CD1c-positive myeloid dendritic cell (primary cell): ENCODE data around the gene SLC12A3.

Source experiments
- DNase-seq: peaks from one replicate; pipeline ENCODE4 v3.0.0-alpha.2; 2016; ENCODE audit errors: extremely low spot score

Gene SLC12A3

GRCh38 chr16:56847173-56847910 is 17.7 kb upstream of the SLC12A3 start:
- DNase-seq: peak; percentile 45

DNA sequence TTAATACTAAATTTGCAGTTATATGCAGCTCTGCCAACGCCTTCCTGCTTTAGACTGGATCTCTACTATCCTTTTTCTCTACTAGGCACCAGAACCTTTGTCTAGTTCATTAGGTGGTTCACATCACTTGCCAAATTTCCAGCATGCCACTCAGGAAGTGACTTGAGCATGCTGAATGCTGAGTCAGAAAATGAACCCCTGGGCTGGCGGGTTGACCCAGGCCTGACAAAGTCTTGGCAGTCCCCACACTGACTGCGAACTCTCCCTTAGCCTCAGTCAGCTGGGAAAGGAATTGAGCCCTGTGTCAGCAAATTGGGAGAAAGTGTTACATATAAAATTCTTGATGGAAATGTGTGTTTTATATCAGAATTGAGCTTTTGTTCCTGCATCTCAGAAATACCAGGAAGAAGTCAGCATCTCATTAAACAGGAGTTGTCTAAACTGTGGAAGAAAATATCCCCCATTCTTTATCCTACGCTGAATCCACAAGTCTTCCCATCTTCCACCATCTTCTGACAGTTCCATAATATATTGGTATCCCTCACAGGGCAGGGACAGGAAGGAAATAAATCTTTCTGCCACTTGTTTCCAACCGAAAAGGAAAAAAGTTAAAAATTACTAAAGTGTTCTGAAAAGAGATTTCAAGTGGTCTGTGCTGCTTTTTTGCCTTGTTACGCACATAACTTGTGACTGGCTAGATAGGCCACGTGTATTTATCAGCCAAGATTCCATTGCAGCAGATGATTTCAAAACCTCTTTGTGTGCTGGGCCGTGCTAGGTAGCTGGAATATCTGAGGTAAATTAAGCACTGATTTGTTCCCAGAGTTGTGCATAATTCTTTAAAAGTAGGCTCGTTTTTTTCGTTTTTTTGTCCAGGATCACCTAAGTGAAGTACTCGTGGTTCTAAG is 16.7 kb upstream of the SLC12A3 start:
- DNase-seq: no peak

DNA sequence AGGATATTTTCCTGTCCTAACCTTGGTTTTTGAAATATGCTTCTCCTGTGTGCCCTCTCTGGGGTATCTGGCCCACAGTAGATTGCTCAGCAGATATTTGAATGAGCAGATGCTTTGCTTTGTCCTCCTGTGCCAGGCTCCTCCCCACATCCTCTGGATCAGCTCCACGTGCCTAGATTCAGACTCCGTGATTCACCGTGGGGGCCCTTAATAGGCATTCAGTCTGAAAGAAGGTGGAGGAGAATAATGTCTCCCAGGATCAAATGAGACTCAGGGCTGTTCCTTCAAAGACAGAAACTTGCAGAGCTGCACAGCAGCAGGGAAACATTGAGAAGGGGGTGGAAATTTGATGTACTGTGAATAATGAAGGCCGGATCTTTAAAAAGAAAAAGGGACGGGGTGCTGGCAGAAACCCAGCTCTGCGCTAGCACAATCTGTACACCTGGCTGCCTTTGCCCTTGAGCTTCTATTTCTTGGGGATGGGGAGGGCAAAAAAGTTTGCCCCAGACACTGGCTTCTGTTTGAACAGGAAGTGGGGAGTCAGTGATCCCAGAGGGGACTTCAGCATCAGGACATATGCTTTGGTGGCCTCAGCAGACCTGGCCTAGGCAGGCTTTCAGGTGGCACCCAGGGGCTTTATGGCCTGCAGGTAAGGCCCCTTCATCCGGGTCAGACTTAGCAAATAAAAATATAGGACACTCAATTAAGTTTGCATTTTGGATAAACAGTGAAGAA is 15.9 kb upstream of the SLC12A3 start:
- DNase-seq: no peak

DNA sequence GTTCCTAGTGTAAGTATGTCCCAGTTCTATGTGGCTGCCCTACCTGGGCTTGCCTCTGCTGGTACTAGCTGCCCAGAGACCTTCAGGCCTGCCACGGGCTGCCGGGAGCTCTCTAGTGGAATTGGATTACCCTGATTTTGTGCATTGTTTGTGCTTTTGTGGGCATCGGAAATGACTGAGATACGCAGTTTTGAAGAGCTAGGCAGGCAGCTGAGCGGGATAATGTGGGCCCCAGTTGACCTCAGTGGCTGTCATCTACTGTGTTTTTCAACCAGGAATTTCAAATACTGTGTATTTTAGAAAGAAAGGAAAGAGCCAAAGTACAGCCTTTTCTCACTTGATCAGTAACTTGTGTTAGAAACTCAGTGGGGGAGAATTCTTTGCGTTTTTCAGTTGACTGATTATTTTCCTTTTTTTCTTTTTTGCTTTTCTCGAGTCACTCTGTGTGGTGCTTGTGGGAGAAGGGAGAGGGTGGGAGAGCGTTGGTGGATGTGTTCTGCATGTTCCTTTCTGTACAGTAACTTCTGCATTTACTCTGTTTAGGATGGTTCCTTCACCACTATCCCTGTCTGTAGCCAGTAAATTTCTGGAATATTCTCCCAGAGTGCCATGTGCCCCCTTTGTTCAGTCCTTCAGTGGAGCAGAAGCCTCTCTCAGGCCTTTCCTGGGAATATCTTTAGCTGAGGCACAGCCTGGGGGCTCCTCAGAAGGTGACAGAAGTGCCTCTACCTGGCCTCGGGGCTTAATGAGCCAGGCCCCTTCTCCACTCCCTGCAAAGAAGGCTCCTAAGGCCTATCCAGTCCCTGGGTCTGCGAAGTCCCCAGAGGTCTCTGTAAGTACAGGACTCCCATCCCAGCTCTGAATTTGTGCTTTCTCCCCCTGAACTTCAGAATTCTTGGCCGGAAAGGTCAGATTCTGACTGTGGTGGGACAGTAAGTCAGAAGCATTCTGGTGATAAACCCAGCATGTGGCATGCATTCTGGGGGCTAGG is 15.0 kb upstream of the SLC12A3 start:
- peak; percentile 20 for DNase-seq

GRCh38 chr16:56851671-56852400 is 13.2 kb upstream of the SLC12A3 start:
- DNase-seq: no peak

DNA sequence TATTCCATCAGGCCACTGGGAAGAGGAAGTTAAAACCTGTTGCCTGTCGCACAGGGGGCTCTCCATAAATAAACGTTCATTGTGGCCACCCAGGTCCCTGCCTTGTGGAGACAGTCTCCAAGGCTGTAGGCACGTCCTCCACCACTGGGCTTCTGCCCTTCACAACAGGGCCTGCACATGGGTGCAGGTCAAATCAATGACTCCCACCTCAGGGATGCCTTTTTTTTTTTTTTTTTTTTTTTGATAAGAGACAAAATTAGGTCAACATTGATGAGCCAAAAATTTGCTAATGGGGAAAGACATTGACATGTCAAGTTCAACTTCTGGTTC is 12.6 kb upstream of the SLC12A3 start:
- DNase-seq: peak; percentile 21

GRCh38 chr16:56852968-56853367 is 12.0 kb upstream of the SLC12A3 start:
- DNase-seq: no peak

GRCh38 chr16:56855201-56855600 is 9.8 kb upstream of the SLC12A3 start:
- no peak for DNase-seq

DNA sequence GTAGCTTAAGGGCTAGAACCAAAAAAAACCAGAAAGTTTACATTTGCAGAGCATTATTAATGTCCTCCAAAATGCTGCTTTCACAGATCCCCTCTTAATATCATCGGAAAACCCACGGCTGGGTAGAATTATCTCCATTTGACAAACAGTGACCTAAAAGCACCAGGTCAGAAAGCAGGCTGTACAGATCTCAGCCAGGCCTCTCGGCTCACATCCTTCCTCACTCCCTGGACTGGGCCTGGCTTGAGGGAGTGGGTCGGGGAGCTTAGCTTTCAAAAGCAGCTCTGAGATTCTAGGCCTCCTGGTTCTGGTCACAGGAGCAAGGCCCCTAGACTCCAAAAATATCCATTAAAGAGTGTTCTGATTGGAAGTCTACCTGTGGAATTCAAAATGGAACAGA is 9.1 kb upstream of the SLC12A3 start:
- no peak for DNase-seq

DNA sequence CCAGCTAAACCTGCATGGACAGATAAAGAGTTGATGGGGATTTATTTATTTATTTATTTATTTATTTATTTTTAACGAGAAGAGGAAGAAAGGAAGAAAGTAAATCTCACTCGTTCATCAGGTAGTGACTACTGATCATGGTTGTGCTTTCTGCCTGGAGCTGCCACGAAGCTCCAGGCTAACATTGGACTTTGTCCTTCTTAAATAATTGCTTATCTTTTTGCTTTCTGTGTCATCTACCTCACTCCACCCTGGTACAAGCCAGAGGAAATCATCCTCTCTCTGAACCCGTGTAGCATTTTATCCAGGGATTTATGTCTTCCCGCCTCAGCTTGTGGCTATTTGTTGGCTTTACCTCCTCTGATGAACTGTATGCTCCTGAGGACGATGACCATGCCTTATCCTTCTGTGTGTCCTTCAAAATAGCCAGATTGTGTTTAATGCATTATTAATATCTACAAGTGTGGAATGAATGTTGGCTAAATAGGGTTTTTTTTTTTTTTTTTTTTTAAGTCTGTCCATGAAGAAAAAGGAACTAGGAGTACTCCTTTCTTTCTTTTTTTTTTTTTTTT is 8.0 kb upstream of the SLC12A3 start:
- DNase-seq: no peak

DNA sequence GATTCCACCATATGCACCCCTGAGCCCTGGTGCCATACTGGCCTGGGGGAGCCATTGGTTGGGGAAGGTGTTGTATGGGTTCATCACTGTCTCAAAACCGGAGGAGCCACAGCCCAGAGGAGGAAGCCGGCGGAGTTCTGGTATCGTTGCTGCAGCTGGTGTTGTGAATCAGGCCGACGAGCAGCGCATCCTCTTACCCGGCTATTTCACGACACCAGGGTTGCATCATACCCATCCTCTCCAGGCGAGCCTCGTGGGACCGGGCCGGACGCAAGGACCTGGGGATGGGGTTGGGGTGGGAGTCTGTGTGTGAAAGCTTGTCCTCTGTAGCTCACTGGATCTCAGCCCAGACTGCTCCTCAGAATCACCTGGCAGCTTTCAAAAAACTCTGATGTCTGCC is 6.6 kb upstream of the SLC12A3 start:
- peak; percentile 53 for DNase-seq

DNA sequence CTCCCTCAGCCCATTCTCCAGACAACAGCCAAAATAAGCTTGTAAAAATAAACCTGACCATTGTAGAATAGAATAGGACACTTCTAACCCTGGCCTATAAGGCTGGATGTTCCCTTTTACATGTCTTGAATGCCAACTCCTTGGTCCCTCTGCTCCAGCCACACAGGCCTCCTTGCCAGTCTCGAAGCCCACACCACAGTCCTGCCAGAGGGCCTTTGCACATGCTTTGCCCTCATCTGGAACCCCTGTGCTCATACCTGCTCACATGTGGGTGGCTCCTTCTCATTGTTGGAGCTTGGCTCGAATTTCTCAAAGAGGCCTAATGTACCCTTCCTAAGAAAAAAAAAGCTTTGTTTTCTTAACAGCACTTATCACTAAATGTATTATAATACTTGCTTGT is 5.4 kb upstream of the SLC12A3 start:
- no peak for DNase-seq

DNA sequence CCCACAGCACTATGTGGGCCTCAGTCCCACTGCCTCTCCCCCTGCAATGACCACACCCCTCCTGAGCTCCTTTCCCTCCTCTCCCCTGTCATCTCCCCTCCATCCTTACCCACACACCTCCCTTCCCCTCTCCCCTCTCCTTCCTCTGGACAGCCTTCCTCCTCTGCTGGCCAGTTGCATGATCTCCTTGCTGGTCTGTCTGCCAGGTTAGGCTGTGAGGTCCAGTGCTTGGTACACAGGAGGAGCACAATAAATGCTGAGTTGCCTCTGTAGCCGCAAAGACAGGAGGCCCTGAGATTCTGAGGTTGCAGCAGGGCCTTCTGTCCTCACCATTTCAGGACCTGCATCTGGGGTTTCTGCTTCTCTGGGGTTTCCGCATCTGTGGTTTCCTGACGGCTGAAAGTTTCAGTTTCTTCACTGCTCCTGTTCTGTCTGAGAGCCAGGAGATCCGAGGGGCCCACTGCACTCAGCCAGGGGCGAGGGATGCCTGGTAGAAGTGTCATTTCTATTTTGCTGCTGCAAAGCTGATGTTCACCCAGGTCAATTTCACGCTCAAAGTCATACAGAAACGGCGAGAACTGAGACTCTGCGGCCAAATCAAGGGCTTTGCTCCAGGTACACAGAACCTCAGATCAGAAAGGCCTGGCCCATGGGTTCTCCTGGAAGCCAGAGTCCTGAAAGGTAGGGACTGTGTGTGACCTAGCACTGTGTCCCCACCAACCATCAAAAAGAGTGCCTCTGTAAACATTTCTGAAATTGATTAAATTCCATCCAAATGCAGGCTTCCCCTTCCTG is 4.6 kb upstream of the SLC12A3 start:
- DNase-seq: peak; percentile 33

- DNase-seq: no peak
Measured at GRCh38 chr16:56861092-56861610, 3.9 kb upstream of the SLC12A3 start.

DNA sequence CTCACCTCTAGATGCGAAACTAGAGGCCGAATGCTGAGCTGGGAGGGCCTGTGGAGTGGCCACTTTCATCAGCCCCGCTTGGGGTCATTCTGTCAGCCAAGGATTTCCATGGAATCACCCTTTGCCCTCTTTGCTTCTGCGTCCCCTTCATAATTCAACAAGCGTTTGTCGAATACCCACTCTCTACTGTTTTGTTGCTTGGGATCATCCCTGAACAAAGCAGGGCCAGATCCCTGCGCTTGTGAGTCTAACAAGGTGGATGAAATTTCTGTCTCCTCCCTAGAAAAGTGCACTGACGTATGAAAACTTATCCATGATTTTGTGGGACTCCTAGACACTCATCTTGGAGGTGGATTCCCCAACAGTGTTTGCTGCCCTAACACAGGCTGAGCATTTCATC is 3.3 kb upstream of the SLC12A3 start:
- no peak for DNase-seq

DNA sequence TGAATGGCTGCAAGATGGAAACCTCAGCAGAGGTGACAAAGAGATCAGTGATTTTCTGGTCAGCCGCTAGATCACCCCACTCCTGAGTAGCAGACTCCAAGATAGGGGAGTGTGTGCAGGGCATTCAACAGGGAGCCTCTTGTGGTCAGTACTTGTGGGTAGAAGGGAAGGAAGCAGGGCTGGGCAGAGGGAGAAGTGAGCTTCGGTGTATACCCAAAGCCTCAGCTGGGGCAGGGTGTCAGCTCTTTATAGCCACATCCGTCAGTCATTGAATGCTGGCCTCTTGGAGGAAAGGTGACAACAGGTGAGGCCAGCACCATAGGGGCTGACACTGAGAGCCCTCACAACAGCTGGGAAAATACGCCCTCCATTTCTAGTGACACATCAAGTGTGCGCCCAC is 2.2 kb upstream of the SLC12A3 start:
- peak; percentile 39 for DNase-seq

DNA sequence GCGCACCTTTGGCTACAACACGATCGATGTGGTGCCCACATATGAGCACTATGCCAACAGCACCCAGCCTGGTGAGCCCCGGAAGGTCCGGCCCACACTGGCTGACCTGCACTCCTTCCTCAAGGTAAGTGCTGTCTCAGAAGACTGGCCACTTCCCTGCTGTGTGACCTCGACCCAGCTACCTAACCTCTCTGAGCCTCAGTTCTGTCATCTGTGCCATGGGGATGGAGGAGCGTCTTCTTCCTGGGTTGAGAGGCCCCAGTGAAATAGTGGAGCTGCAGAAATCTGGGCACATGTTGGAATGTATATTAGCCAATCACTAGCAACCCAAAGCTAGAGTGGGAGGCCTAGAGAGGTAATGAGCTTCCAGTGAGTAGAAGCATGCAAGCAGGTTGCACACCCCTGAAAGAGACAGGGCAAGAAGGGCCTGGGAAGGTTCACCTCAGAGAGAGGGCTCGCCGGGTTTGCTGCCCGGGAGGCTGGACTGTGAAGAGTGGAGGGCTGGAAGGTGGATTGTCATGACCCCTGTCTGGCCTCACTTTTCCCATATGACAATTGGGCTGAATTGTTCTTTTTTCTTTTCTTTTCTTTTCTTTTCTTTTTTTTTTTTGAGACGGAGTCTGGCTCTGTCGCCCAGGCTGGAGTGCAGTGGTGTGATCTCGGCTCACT is 521 bp downstream of the SLC12A3 start:
- no peak for DNase-seq

GRCh38 chr16:56866955-56867830 is 2.2 kb downstream of the SLC12A3 start:
- DNase-seq: peak; percentile 78
